ENCODE measurements around the gene FBN3.

The FBN3 gene

DNA sequence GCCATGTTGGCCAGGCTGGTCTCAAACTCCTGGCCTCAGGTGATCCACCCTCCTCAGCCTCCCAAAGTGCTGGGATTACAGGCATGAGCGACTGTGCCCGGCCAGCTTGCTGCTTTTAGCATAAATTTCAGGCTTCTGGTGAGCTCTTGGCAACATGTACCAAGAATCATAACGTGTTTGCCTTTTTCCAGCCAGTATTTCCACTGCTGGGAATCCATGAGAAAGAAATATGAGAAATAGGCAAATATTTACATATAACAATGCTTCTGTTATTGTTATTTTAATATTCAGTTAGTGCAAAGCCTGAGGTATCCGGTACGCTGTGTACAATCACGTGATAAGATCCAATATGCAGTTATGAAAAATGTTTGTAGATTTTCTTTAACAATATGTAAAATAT is 30.6 kb upstream of the FBN3 start:
- peak overlapping the region; percentile 69 for H3K27ac ChIP-seq

DNA sequence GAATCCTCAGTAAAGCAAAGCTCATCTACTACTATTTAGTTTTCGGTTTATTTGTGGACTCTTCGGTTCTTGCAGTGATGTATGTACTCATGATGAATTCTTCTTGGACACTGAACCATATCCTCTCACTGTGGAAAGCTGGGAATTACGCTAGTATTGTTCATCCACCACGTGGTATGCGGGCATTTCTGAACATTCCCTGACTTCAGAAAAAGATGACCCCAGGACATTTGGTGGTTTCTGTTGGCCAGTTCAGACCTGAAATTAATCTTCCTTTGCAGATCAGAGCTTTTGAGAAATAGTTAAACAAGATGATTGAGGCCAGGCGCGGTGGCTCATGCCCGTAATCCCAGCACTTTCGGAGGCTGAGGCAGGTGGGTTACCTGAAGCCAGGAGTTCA is 25.3 kb upstream of the FBN3 start:
- H3K27ac ChIP-seq, result no peak overlapping the region
- TF ChIP-seq ZFX (IDR thresholded peaks at IDR 0.05; ENCODE audit: borderline replicate concordance) (no peak), CTCF (IDR thresholded peaks at IDR 0.05) (no peak)

More for the DNA sequence above, 30.6 kb upstream of the FBN3 start:
- no peak for TF ChIP-seq ZFX (IDR thresholded peaks at IDR 0.05; ENCODE audit: borderline replicate concordance)
- no peak for TF ChIP-seq CTCF (IDR thresholded peaks at IDR 0.05)

DNA sequence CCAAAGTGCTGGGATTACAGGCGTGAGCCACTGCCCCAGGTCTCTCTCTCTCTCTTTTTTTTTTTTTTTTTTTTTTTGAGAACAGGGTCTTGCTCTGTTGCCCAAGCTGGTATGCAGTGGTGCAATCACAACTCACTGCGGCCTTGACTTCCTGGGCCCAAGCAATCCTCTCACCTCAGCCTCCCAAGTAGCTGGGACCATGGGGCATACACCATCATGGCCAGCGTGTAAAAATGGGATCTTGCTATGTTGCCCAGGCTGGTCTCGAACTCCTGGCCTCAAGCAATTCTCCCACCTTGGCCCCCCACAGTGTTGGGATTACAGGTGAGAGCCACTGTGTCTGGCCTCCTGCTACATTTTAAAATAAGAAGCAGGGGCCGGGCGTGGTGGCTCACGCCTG is 19.1 kb upstream of the FBN3 start:
- no peak for TF ChIP-seq CTCF (IDR thresholded peaks at IDR 0.05)
- H3K27ac ChIP-seq, result no peak overlapping the region

DNA sequence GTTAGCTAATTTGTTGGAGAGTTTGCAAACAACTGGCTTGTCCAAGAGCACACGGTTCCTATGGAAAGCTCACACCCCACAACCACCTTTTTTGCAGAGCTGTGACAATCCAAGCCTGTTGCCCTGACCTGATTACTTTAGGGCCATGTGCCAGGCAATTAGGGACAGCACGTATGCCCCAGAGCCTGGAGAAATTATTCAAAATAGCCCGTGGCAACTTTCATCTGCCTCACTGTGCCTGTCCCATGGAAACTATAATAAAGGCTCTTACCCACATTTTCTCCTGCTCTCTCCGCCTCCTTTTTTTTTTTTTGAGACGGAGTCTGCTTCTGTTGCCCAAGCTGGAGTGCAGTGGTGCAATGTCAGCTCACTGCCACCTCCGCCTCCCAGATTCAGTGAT is 18.6 kb upstream of the FBN3 start:
- TF ChIP-seq CTCF (IDR thresholded peaks at IDR 0.05), result no peak
- TF ChIP-seq ZFX (IDR thresholded peaks at IDR 0.05; ENCODE audit: borderline replicate concordance), result no peak
- no peak overlapping the region for H3K27ac ChIP-seq

DNA sequence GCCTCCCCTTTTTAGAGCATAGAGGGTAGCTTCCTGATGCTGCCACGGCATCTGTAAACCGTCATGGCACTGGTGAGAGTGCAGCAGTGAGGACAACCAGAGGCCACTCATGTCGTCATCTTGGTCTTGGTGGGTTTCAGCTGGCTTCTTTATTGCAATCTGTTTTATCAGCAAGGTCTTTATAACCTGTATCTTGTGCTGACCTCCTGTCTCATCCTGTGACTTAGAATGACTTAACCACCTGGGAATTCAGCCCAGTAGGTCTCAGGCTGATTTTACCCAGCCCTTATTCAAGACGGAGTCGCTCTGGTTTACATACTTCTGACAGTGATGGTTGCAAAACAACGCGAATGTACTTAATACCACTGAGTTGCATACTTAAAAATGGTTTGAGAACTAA is 14.4 kb upstream of the FBN3 start:
- no peak for TF ChIP-seq ZFX (IDR thresholded peaks at IDR 0.05; ENCODE audit: borderline replicate concordance)
- no peak for TF ChIP-seq CTCF (IDR thresholded peaks at IDR 0.05)
- H3K27ac ChIP-seq, result peak overlapping the region; percentile 92

- H3K27ac ChIP-seq, result peak overlapping the region; percentile 92
- TF ChIP-seq CTCF (IDR thresholded peaks at IDR 0.05) (no peak), ZFX (IDR thresholded peaks at IDR 0.05; ENCODE audit: borderline replicate concordance) (no peak)
Observed at GRCh38 chr19:8161135-8161646, 11.8 kb upstream of the FBN3 start.

DNA sequence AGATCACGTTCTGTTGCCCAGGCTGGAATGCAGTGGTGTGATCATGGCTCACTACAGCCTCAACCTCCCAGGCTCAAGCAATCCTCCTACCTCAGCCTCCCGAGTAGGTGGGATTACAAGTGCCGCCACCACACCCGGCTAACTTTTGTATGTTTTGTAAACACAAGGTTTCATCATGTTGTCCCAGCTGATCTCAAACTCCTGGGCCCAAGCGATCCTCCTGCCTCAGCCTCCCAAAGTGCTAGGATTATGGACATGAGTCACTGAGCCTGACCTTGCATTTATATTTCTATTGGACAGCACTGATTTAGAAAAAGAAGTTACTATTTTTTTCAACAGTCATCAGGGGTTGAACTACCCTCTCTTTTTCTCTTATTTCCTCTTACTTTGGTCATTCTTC is 9.9 kb upstream of the FBN3 start:
- H3K27ac ChIP-seq, result peak overlapping the region; percentile 92

- TF ChIP-seq ZFX (IDR thresholded peaks at IDR 0.05; ENCODE audit: borderline replicate concordance) (no peak), CTCF (IDR thresholded peaks at IDR 0.05) (peak; percentile 81)
- peak overlapping the region; percentile 92 for H3K27ac ChIP-seq
Observed at GRCh38 chr19:8158411-8159074, 9.2 kb upstream of the FBN3 start.
